Measurements from ENCODE around the gene NR2F1-AS1.
"Not testable (repeated sequence)": the region's sequence is repeated elsewhere in the genome, so short reads cannot be mapped to it uniquely, and the experiment has no call there.

Gene NR2F1-AS1

GRCh38 chr5:93569300-93570160 is 11.5 kb downstream of the NR2F1-AS1 start:
- H3K4me3 ChIP-seq (ENCODE audit: low read depth, low read length) = no peak overlapping the region
- TF ChIP-seq, protein P1, sequence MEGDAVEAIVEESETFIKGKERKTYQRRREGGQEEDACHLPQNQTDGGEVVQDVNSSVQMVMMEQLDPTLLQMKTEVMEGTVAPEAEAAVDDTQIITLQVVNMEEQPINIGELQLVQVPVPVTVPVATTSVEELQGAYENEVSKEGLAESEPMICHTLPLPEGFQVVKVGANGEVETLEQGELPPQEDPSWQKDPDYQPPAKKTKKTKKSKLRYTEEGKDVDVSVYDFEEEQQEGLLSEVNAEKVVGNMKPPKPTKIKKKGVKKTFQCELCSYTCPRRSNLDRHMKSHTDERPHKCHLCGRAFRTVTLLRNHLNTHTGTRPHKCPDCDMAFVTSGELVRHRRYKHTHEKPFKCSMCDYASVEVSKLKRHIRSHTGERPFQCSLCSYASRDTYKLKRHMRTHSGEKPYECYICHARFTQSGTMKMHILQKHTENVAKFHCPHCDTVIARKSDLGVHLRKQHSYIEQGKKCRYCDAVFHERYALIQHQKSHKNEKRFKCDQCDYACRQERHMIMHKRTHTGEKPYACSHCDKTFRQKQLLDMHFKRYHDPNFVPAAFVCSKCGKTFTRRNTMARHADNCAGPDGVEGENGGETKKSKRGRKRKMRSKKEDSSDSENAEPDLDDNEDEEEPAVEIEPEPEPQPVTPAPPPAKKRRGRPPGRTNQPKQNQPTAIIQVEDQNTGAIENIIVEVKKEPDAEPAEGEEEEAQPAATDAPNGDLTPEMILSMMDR (IDR thresholded peaks at IDR 0.05; ENCODE audit: control insufficient read depth, extremely low read depth, insufficient read depth) = no peak
- no peak for DNase-seq (ENCODE audit: low read depth)

DNA sequence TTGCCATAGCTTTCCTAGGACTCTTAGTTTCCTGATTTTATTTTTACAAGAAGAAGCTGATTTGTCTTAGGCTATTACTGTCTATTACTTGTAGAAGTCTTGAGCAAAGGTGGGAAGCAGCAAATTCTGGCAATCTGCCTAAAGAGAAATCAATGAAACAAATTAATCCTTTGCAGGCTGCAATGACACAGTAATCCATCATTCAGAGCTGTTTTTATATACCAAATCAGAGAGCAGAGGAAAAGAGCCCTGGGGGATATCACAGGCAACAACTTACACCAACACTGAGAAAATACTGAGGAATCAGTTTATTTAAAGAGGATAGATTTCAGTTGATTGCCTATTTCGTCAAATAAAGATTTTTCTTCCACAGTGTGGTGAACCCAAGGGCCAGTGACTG is 13.6 kb downstream of the NR2F1-AS1 start:
- TF ChIP-seq, protein P1 (IDR thresholded peaks at IDR 0.05; ENCODE audit: control insufficient read depth, extremely low read depth, insufficient read depth) = no peak
- DNase-seq (ENCODE audit: low read depth) = no peak
- H3K4me3 ChIP-seq (ENCODE audit: low read depth, low read length) = no peak overlapping the region

DNA sequence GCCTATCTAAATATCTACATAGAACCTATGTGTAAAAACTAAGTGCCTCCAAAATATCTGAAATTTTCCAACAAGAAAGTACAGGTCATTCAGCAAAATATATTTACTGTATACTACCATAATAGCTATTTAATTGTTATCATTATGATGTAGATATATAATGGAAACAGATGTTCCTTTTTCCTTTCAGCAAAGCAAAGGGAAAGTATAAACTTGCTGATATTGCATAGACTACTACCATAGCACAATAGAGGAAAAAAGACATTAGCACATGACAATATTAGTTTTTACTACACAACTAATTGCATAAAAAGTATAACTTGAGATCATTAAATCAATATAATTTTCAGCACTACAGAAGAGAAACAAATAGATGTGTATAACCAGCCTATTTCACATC is 14.9 kb downstream of the NR2F1-AS1 start:
- no peak overlapping the region for H3K4me3 ChIP-seq (ENCODE audit: low read depth, low read length)
- TF ChIP-seq, protein P1 (IDR thresholded peaks at IDR 0.05; ENCODE audit: control insufficient read depth, extremely low read depth, insufficient read depth) = no peak
- no peak for DNase-seq (ENCODE audit: low read depth)

- TF ChIP-seq, protein P1 (IDR thresholded peaks at IDR 0.05; ENCODE audit: control insufficient read depth, extremely low read depth, insufficient read depth) = no peak
- DNase-seq (ENCODE audit: low read depth) = peak; percentile 66
- no peak overlapping the region for H3K4me3 ChIP-seq (ENCODE audit: low read depth, low read length)
These were observed 23.9 kb downstream of the NR2F1-AS1 start for GRCh38 chr5:93557021-93557604.

- not testable (repeated sequence) for H3K4me3 ChIP-seq (ENCODE audit: low read depth, low read length); DNase-seq (ENCODE audit: low read depth)
These were observed 31.4 kb downstream of the NR2F1-AS1 start for GRCh38 chr5:93549594-93549993.

DNA sequence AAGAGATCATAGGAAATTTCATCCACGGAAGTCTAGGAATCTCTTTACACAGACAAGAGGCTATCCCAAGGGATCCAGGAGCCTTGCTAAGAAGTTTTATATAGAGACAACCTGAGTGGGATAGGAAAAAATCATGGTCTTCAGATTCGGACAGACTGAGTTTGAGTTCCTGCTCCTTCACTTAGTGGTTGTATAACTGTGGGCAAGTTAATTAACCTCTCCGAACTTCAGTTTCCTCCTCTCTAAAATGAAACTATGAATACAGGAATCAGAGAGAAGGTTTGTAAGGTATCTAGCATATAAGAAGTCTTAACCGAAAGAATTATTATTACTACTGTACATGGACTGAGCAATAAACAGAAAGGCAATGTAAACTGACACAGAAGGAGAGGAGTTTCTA is 35.1 kb downstream of the NR2F1-AS1 start:
- DNase-seq (ENCODE audit: low read depth) = no peak

DNA sequence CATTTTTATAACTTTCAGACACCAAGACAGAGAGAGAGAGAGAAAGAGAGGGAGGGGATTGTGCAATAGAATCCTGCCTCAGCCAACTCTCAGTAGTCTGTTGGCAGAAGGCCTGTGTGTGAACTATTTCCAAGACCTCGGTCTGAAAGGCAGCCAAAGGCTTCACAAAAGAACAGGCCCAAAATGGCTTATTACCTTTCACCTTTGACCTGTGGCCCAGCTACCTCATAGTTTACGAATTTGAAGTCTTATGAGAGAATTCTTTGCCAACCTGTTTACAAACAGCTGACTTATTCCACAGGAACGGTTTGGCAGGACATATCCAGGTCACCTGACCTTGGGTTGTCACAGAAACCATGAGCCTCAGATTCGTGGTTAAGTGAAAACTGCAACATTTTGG is 48.6 kb downstream of the NR2F1-AS1 start:
- TF ChIP-seq, protein P1 (IDR thresholded peaks at IDR 0.05; ENCODE audit: control insufficient read depth, extremely low read depth, insufficient read depth) = no peak
- H3K4me3 ChIP-seq (ENCODE audit: low read depth, low read length) = no peak overlapping the region
- DNase-seq (ENCODE audit: low read depth) = peak; percentile 66

More for the DNA sequence above, 35.1 kb downstream of the NR2F1-AS1 start:
- H3K4me3 ChIP-seq (ENCODE audit: low read depth, low read length) = no peak overlapping the region
- TF ChIP-seq, protein P1 (IDR thresholded peaks at IDR 0.05; ENCODE audit: control insufficient read depth, extremely low read depth, insufficient read depth) = no peak

GRCh38 chr5:93521815-93522214 is 59.2 kb downstream of the NR2F1-AS1 start:
- H3K4me3 ChIP-seq (ENCODE audit: low read depth, low read length); DNase-seq (ENCODE audit: low read depth): not testable (repeated sequence)
